Neural progenitor cell (in vitro differentiated cells): ENCODE results near the gene PPIA. TPM values are rescaled to one million over a fixed set of nuclear protein-coding genes. Genes with fewer than 3 reads are reported as not detected.
"Not testable (repeated sequence)": the region's sequence is repeated elsewhere in the genome, so short reads cannot be mapped to it uniquely, and the experiment has no call there.

Source experiments
- DNase-seq: peaks from one replicate; pipeline ENCODE4 v3.0.0-alpha.2; 2016; ENCODE audit warnings: low spot score
- H2AFZ ChIP-seq: fragments of 200-600 bp; sonication (generic); replicated peaks from 2 replicates; pipeline ENCODE4 v1.6.1; 2016; ENCODE audit warnings: antibody characterized with exemption
- H3F3A ChIP-seq: fragments of 200-600 bp; sonication (generic); 2 replicates; pipeline ENCODE4 v1.6.1; 2016; ENCODE audit warnings: antibody characterized with exemption, low read depth
- H3K27ac ChIP-seq: fragments of 200-600 bp; sonication (generic); 2 replicates; pipeline ENCODE4 v1.5.1; 2016; ENCODE audit warnings: mild to moderate bottlenecking
- H3K27me3 ChIP-seq: fragments of 200-600 bp; sonication (generic); 2 replicates; pipeline ENCODE4 v1.6.1; 2016; ENCODE audit warnings: mild to moderate bottlenecking, moderate library complexity
- H3K36me3 ChIP-seq: fragments of 200-600 bp; sonication (generic); 2 replicates; pipeline ENCODE4 v1.5.1; 2016
- H3K4me1 ChIP-seq: fragments of 200-600 bp; sonication (generic); 2 replicates; pipeline ENCODE4 v1.6.1; 2016; ENCODE audit warnings: mixed run types
- H3K4me2 ChIP-seq: fragments of 200-600 bp; sonication (generic); 2 replicates; pipeline ENCODE4 v1.6.1; 2016
- H3K4me3 ChIP-seq: fragments of 200-600 bp; sonication (generic); 2 replicates; pipeline ENCODE4 v1.5.1; 2016
- H3K79me2 ChIP-seq: fragments of 200-600 bp; sonication (generic); 2 replicates; pipeline ENCODE4 v1.6.1; 2016; ENCODE audit warnings: low read depth
- H3K9ac ChIP-seq: fragments of 200-600 bp; sonication (generic); 2 replicates; pipeline ENCODE4 v1.6.1; 2016
- H3K9me3 ChIP-seq: fragments of 200-600 bp; sonication (generic); 2 replicates; pipeline ENCODE4 v1.5.1; 2016; ENCODE audit warnings: low read depth
- H4K20me1 ChIP-seq: fragments of 200-600 bp; sonication (generic); 2 replicates; pipeline ENCODE4 v1.6.1; 2016; ENCODE audit warnings: low read depth
- H3K27ac Mint-ChIP-seq: 3 replicates; pipeline ENCODE4 v1.8.0; 2021; ENCODE audit warnings: mixed read lengths
- H3K27me3 Mint-ChIP-seq: 2 replicates; pipeline ENCODE4 v1.8.0; 2022; ENCODE audit warnings: low read depth, mild to moderate bottlenecking, inconsistent platforms, moderate library complexity, mixed read lengths; ENCODE audit not compliant: insufficient read depth
- H3K36me3 Mint-ChIP-seq: 3 replicates; pipeline ENCODE4 v1.8.0; 2021; ENCODE audit warnings: mixed read lengths
- H3K4me1 Mint-ChIP-seq: 3 replicates; pipeline ENCODE4 v1.8.0; 2021; ENCODE audit warnings: mixed read lengths
- H3K4me3 Mint-ChIP-seq: 3 replicates; pipeline ENCODE4 v1.8.0; 2021; ENCODE audit warnings: mild to moderate bottlenecking, moderate library complexity, mixed read lengths
- H3K9me3 Mint-ChIP-seq: 3 replicates; pipeline ENCODE4 v1.8.0; 2020; ENCODE audit warnings: mixed read lengths
- EZH2 ChIP-seq: fragments of 200-600 bp; sonication (generic); IDR thresholded peaks from 2 replicates; pipeline ENCODE4 v1.6.1; 2017; ENCODE audit warnings: antibody characterized with exemption, mild to moderate bottlenecking, moderate library complexity
- EZH2phosphoT487 ChIP-seq: fragments of 200-600 bp; sonication (generic); IDR thresholded peaks from 2 replicates; pipeline ENCODE4 v1.6.1; 2017; ENCODE audit warnings: antibody characterized with exemption
- total RNA-seq: library from RNA; depleted of rRNA; stranded (reverse); fragments of >200 nt; gene quantifications from 2 replicates; pipeline ENCODE4 v1.2.3, GENCODE V29; 2015; ENCODE audit warnings: low replicate concordance
- TF ChIP-seq, protein P1 (sequence below): fragments of 200-600 bp; sonication (generic); IDR thresholded peaks from 2 replicates; pipeline ENCODE4 v1.5.1; 2017; ENCODE audit warnings: antibody characterized with exemption, mild to moderate bottlenecking

Gene PPIA
- total RNA-seq, 1 donor from 2014 or later: 2,932 TPM

DNA sequence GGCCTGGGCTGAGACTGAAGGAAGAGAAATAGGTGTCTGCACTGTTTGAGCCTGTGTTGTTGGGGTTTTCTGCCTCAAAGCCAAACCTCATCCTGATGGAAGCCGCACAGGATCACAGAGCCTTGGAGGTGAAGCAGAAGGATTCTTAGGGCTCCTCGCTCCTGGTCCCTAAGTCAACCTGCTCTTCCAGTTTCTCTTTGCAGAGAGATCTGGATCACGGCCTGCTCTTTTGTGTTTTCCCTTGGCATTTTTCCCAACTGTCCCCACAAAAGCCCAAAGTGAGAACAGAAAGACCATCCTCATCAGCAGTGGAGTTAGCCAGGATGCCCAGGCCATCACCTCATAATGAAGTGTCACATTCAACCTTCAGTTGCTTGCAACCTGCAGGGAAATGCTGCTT, 20.3 kb upstream of the PPIA start:
- Histone ChIP-seq H3K4me2 (no peak overlapping the region), H3K36me3 (no peaks in the 10 kb centered on the region), H4K20me1 (no peaks in the 10 kb centered on the region), H3K27ac (no peak overlapping the region), H3K9ac (no peak overlapping the region), H2AFZ (peak overlapping the region; percentile 6), H3K4me3 (no peak overlapping the region), H3K79me2 (no peaks in the 10 kb centered on the region), H3K27me3 (no peaks in the 10 kb centered on the region), H3K4me1 (no peaks in the 10 kb centered on the region), H3F3A (no peaks in the 10 kb centered on the region), H3K9me3 (no peaks in the 10 kb centered on the region)
- Mint-ChIP-seq H3K27ac (no peak overlapping the region), H3K4me1 (peaks cover 6% of the 10 kb centered on the region), H3K36me3 (peaks cover 2% of the 10 kb centered on the region), H3K9me3 (no peaks in the 10 kb centered on the region), H3K27me3 (peaks cover 5% of the 10 kb centered on the region), H3K4me3 (no peak overlapping the region)
- TF ChIP-seq EZH2phosphoT487: no peak
- TF ChIP-seq EZH2: no peak
- TF ChIP-seq, protein P1, sequence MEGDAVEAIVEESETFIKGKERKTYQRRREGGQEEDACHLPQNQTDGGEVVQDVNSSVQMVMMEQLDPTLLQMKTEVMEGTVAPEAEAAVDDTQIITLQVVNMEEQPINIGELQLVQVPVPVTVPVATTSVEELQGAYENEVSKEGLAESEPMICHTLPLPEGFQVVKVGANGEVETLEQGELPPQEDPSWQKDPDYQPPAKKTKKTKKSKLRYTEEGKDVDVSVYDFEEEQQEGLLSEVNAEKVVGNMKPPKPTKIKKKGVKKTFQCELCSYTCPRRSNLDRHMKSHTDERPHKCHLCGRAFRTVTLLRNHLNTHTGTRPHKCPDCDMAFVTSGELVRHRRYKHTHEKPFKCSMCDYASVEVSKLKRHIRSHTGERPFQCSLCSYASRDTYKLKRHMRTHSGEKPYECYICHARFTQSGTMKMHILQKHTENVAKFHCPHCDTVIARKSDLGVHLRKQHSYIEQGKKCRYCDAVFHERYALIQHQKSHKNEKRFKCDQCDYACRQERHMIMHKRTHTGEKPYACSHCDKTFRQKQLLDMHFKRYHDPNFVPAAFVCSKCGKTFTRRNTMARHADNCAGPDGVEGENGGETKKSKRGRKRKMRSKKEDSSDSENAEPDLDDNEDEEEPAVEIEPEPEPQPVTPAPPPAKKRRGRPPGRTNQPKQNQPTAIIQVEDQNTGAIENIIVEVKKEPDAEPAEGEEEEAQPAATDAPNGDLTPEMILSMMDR: no peak
- no peak for DNase-seq

DNA sequence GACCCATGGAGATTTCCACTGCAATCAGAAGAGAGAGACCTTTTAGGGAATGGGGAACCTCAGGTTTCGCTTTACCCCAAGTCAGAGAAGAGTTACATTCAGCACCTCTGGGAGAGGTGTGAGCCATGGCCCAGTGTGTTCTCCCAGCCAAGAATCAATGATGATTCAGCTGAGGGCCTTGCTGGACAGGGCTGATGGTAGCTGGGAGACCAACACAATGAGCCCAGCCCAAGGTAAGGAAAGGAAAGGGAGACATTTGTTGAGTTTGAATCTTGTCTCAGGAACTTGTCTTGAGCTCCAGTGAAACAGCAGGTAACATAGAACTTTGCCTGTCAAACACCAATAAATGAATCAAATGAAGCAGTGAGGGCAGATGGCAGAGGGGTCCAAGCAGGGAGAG, 14.0 kb upstream of the PPIA start:
- no peaks in the 10 kb centered on the region for H3K27me3 ChIP-seq
- H3K4me3 Mint-ChIP-seq: no peak overlapping the region

DNA sequence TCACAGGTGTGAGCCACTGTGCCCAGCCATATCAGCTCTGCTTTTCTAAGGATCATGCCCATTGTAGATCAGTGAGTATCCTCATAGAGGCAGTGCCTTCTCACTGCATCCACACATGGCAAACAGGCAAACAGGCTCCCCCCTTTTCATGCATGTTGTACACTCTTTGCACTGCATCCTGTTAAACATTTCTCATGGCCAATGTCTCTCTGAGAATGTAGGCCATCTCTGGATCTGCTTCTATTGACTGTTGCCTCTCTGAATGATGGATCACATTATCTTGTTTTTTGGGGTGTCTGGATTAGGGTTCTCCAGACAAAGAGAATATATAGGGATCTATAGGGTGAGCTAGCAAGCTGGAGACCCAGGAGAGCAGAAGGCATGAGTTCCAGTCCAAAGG, 13.1 kb upstream of the PPIA start:
- H3K79me2 ChIP-seq: no peaks in the 10 kb centered on the region
- H3K27me3 Mint-ChIP-seq: peaks cover 8% of the 10 kb centered on the region
- no peak overlapping the region for H3K27ac Mint-ChIP-seq

More for the DNA sequence above, 14.0 kb upstream of the PPIA start:
- H3K9me3 Mint-ChIP-seq: peaks cover 14% of the 10 kb centered on the region
- Histone ChIP-seq H3K27ac (no peak overlapping the region), H4K20me1 (no peaks in the 10 kb centered on the region), H3K4me3 (no peak overlapping the region), H2AFZ (no peak overlapping the region), H3K4me2 (no peak overlapping the region), H3K9me3 (no peaks in the 10 kb centered on the region), H3F3A (no peaks in the 10 kb centered on the region), H3K9ac (no peak overlapping the region), H3K36me3 (no peaks in the 10 kb centered on the region), H3K79me2 (no peaks in the 10 kb centered on the region), H3K4me1 (peaks cover 3% of the 10 kb centered on the region)
- peaks cover 4% of the 10 kb centered on the region for H3K36me3 Mint-ChIP-seq
- DNase-seq: no peak
- no peak overlapping the region for H3K27ac Mint-ChIP-seq
- H3K27me3 Mint-ChIP-seq: peaks cover 8% of the 10 kb centered on the region
- H3K4me1 Mint-ChIP-seq: no peaks in the 10 kb centered on the region
- TF ChIP-seq EZH2 (no peak), EZH2phosphoT487 (no peak)
- TF ChIP-seq, protein P1: no peak

DNA sequence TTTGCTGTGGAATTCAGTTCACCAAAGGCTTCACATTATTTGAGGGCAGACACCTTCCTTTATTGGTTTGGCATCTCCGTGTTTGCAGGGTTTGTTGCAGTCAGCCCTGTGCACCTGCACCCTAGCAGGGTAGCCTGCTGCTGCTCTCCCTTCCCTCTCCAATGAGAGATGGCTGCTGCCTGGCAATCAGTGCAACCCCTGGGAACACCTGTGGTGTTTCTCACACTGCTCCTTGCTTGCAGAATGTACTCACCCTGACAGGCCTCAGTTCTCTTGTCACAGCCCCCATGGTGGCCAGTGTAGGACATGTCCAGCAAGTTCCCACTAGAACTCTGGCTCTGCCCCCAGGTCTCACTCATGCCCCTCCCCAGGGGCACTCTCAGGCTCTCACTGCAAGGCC, 12.1 kb upstream of the PPIA start:
- no peak overlapping the region for H3K27ac Mint-ChIP-seq
- DNase-seq: no peak
- H3K36me3 Mint-ChIP-seq: peaks cover 4% of the 10 kb centered on the region
- Histone ChIP-seq H3K4me1 (peaks cover 3% of the 10 kb centered on the region), H3K27me3 (no peaks in the 10 kb centered on the region), H3K79me2 (no peaks in the 10 kb centered on the region), H4K20me1 (no peaks in the 10 kb centered on the region), H3K36me3 (no peaks in the 10 kb centered on the region), H3K9ac (no peak overlapping the region), H3F3A (no peaks in the 10 kb centered on the region), H3K27ac (no peak overlapping the region), H3K4me3 (no peak overlapping the region), H3K4me2 (no peak overlapping the region), H3K9me3 (no peaks in the 10 kb centered on the region), H2AFZ (no peak overlapping the region)
- no peaks in the 10 kb centered on the region for H3K4me1 Mint-ChIP-seq
- TF ChIP-seq EZH2phosphoT487 (no peak), EZH2 (no peak)
- TF ChIP-seq, protein P1: no peak
- H3K4me3 Mint-ChIP-seq: no peak overlapping the region
- peaks cover 14% of the 10 kb centered on the region for H3K9me3 Mint-ChIP-seq
- peaks cover 8% of the 10 kb centered on the region for H3K27me3 Mint-ChIP-seq

More for the DNA sequence above, 13.1 kb upstream of the PPIA start:
- Histone ChIP-seq H3K36me3 (no peaks in the 10 kb centered on the region), H3K4me2 (no peak overlapping the region), H3K4me3 (no peak overlapping the region), H4K20me1 (no peaks in the 10 kb centered on the region), H3K9me3 (no peaks in the 10 kb centered on the region), H3K9ac (no peak overlapping the region), H3K27ac (no peak overlapping the region), H3F3A (no peaks in the 10 kb centered on the region), H2AFZ (no peak overlapping the region), H3K27me3 (no peaks in the 10 kb centered on the region), H3K4me1 (peaks cover 3% of the 10 kb centered on the region)
- DNase-seq: no peak
- no peak for TF ChIP-seq EZH2
- Mint-ChIP-seq H3K4me1 (no peaks in the 10 kb centered on the region), H3K36me3 (peaks cover 4% of the 10 kb centered on the region), H3K9me3 (peaks cover 14% of the 10 kb centered on the region), H3K4me3 (no peak overlapping the region)

DNA sequence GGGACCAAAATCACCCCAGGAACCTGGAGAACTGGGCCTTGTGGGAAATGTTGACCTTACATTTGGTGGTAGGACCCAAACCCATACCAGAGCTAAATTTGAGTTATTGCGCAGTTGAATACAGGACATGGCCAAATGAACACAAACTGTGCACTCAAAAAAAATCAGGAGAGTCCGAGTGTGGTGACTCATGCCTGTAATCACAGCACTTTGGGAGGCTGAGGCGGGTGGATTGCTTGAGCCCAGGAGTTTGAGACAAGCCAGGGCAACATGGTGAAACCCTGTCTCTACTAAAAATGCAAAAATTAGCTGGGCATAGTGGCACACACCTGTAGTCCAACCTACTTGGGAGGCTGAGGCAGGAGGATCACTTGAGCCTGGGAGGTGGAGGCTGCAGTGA, 11.3 kb upstream of the PPIA start:
- H3K79me2 ChIP-seq, H4K20me1 ChIP-seq, H2AFZ ChIP-seq, H3K27ac ChIP-seq, H3K27me3 ChIP-seq, H3K4me3 ChIP-seq, H3K9me3 ChIP-seq, H3K36me3 Mint-ChIP-seq, H3K4me1 ChIP-seq, H3F3A ChIP-seq, H3K9ac ChIP-seq, H3K27me3 Mint-ChIP-seq, H3K36me3 ChIP-seq, H3K27ac Mint-ChIP-seq, H3K4me2 ChIP-seq, DNase-seq, H3K4me1 Mint-ChIP-seq, H3K4me3 Mint-ChIP-seq: not testable (repeated sequence)
- H3K9me3 Mint-ChIP-seq: peaks cover 14% of the 10 kb centered on the region
